Colonic mucosa (tissue), 4 donors: ENCODE measurements around the gene BICD1. TPM values are rescaled to one million over a fixed set of nuclear protein-coding genes. Genes with fewer than 3 reads are reported as not detected.

Source experiments
- DNase-seq: peaks from one replicate; pipeline ENCODE4 v3.0.0-alpha.2; 2020
- H3K27ac ChIP-seq: fragments of 200-600 bp; one replicate; pipeline ENCODE4 v1.8.0; 2021
- H3K27me3 ChIP-seq: fragments of 200-600 bp; one replicate; pipeline ENCODE4 v1.8.0; 2021
- H3K36me3 ChIP-seq: fragments of 200-600 bp; one replicate; pipeline ENCODE4 v1.8.0; 2021
- H3K4me1 ChIP-seq: fragments of 200-600 bp; one replicate; pipeline ENCODE4 v1.8.0; 2021; ENCODE audit warnings: mild to moderate bottlenecking
- H3K4me3 ChIP-seq: fragments of 200-600 bp; one replicate; pipeline ENCODE4 v1.8.0; 2021
- H3K9ac ChIP-seq, 2 donors: one replicate each; pipeline ENCODE4 v1.7.0; 2013; ENCODE audit warnings: control low read depth in 2 of 2, low read depth in 2 of 2, low read length in 2 of 2
- H3K9me3 ChIP-seq: fragments of 200-600 bp; one replicate; pipeline ENCODE4 v1.8.0; 2021
- CTCF ChIP-seq: fragments of 200-600 bp; IDR thresholded peaks from one replicate; pipeline ENCODE4 v1.8.0; 2022; ENCODE audit warnings: antibody characterized with exemption, mild to moderate bottlenecking
- intact Hi-C: fragments of 100-400 bp; cut with DNase I; formaldehyde crosslinking; loops from one replicate; pipeline ENCODE4 v1.14.1; 2022
- total RNA-seq, 2 donors: library from RNA; stranded (reverse); fragmentation: NEBNext Ultra II Directional in 1 of 2; extraction: Animal tissue kit (Norgen Biotek cat#: 25700) in 1 of 2; gene quantifications; one replicate each; pipeline ENCODE4 v1.2.1, GENCODE V29; 2021
- donor health status: healthy.
- donor health status: DM: no; HTN: no; CAD: no.
- donor health status: DM: no; HTN: no; CAD: no.

BICD1 gene
- total RNA-seq, 2 donors from 2014 or later, result 4.2 to 5.8 TPM

GRCh38 chr12:32076941-32077340 lies 29.7 kb upstream of the BICD1 start:
- no peak overlapping the region for H3K9ac ChIP-seq
- no peaks in the 10 kb centered on the region for H3K36me3 ChIP-seq
- no peak overlapping the region for H3K27ac ChIP-seq
- no peak for TF ChIP-seq CTCF
- H3K4me1 ChIP-seq, result no peaks in the 10 kb centered on the region
- H3K27me3 ChIP-seq, result no peaks in the 10 kb centered on the region
- H3K4me3 ChIP-seq, result no peak overlapping the region
- no peak for DNase-seq
- no peaks in the 10 kb centered on the region for H3K9me3 ChIP-seq
- intact Hi-C loops, result no loop called here

GRCh38 chr12:32080435-32080834 lies 26.2 kb upstream of the BICD1 start:
- no peak for TF ChIP-seq CTCF
- no peaks in the 10 kb centered on the region for H3K9me3 ChIP-seq
- H3K27me3 ChIP-seq, result no peaks in the 10 kb centered on the region
- H3K9ac ChIP-seq, result no peak overlapping the region
- intact Hi-C loops, result no loop called here
- H3K36me3 ChIP-seq, result no peaks in the 10 kb centered on the region
- H3K4me1 ChIP-seq, result no peaks in the 10 kb centered on the region
- no peak overlapping the region for H3K27ac ChIP-seq
- DNase-seq, result no peak
- H3K4me3 ChIP-seq, result no peak overlapping the region

GRCh38 chr12:32083489-32083888 lies 23.2 kb upstream of the BICD1 start:
- H3K9me3 ChIP-seq, result no peaks in the 10 kb centered on the region
- no peak overlapping the region for H3K4me3 ChIP-seq
- H3K4me1 ChIP-seq, result no peaks in the 10 kb centered on the region
- H3K27ac ChIP-seq, result no peak overlapping the region
- DNase-seq, result no peak
- intact Hi-C loops, result no loop called here
- H3K9ac ChIP-seq, result no peak overlapping the region
- no peak for TF ChIP-seq CTCF
- H3K36me3 ChIP-seq, result no peaks in the 10 kb centered on the region
- no peaks in the 10 kb centered on the region for H3K27me3 ChIP-seq

GRCh38 chr12:32084017-32084688 lies 22.5 kb upstream of the BICD1 start:
- no peak for DNase-seq
- H3K9me3 ChIP-seq, result no peaks in the 10 kb centered on the region
- H3K36me3 ChIP-seq, result no peaks in the 10 kb centered on the region
- no peaks in the 10 kb centered on the region for H3K27me3 ChIP-seq
- no peak overlapping the region for H3K9ac ChIP-seq
- H3K4me1 ChIP-seq, result no peaks in the 10 kb centered on the region
- intact Hi-C loops, result no loop called here
- TF ChIP-seq CTCF, result no peak
- no peak overlapping the region for H3K4me3 ChIP-seq
- H3K27ac ChIP-seq, result no peak overlapping the region

DNA sequence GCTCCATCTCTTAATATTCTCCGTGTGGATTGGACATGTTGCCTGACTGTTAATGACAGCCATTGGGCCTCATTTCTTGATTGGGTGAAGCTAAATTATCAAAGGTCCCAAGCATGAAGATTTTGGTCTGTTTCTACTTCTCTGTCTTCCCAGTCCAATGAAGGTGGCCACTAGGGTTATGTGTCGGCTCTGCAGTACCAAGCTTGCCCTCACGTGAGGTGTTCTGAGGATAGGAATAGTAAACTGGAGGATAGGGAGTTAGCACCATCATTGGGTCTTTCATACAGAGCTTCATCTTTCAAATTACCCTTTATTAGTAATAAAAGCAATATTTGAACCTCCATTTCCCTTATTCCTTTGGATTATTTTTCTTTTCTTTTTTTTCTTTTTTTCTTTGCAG lies 21.9 kb upstream of the BICD1 start:
- intact Hi-C loops, result no loop called here
- H3K9ac ChIP-seq, result no peak overlapping the region
- no peaks in the 10 kb centered on the region for H3K27me3 ChIP-seq
- H3K36me3 ChIP-seq, result no peaks in the 10 kb centered on the region
- H3K4me3 ChIP-seq, result no peak overlapping the region
- DNase-seq, result no peak
- no peaks in the 10 kb centered on the region for H3K4me1 ChIP-seq
- no peak overlapping the region for H3K27ac ChIP-seq
- no peaks in the 10 kb centered on the region for H3K9me3 ChIP-seq
- TF ChIP-seq CTCF, result no peak
